GM21619 (cell line): ENCODE results near the gene YIPF1.
"Not testable (repeated sequence)": the region's sequence is repeated elsewhere in the genome, so short reads cannot be mapped to it uniquely, and the experiment has no call there.

Experiments used
- ATAC-seq: cut with Tn5 transposase; IDR thresholded peaks from one replicate; pipeline ENCODE4 v1.9.1; 2021; ENCODE audit not compliant: unreplicated experiment

The YIPF1 gene

GRCh38 chr1:53895421-53895820, 5.8 kb upstream of the YIPF1 start:
- no peak for ATAC-seq

- ATAC-seq: no peak
These were observed 5.0 kb upstream of the YIPF1 start for GRCh38 chr1:53894644-53895043.

GRCh38 chr1:53893999-53894636, 4.5 kb upstream of the YIPF1 start, which contains the start of gene DIO1:
DIO1 (plus strand) TSS chr1:53894187; CDS start chr1:53894211, 24 bp downstream.
- no peak for ATAC-seq

- no peak for ATAC-seq
These were observed 3.3 kb upstream of the YIPF1 start for GRCh38 chr1:53892911-53893310.

GRCh38 chr1:53891678-53892077, 2.1 kb upstream of the YIPF1 start:
- no peak for ATAC-seq

DNA sequence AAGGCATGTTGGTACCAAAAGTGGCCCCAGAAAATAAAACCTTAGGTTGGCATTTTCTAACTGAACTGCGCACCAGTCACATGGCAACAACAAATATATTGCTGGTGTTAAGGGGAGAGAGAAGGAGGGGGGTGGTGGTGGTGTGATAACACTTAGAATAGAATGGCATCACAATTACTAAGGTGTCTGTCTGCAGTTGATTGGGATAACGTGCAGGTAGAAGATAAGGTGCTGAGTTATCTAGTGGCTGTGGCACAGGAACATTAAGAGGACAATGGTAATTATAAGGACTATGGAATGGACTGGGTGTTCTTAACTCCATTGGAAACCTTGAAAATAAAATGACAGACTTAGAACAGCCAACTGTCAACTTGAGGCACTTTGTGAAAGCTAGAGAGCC, 1.4 kb upstream of the YIPF1 start:
- no peak for ATAC-seq

DNA sequence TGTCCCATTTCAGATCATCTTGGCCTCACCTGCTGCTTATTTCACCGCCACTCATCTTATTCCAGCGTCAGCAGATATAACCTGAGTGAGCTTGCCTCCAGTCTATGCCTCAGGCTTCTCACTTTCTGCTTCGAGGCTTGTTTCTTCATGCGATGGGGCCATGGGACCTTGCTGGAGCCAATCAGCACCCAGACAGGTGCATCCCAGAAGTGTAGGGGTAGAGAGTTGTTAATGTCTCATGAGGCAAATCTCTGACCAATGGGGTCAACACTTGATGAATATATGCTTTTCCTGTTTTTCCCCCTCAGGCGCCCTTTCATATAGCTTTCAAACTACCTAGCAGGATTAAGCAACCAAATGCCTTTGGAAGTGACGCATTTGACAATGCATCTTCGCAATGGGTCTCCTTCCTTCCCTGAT, 935 bp upstream of the YIPF1 start:
- ATAC-seq: no peak

DNA sequence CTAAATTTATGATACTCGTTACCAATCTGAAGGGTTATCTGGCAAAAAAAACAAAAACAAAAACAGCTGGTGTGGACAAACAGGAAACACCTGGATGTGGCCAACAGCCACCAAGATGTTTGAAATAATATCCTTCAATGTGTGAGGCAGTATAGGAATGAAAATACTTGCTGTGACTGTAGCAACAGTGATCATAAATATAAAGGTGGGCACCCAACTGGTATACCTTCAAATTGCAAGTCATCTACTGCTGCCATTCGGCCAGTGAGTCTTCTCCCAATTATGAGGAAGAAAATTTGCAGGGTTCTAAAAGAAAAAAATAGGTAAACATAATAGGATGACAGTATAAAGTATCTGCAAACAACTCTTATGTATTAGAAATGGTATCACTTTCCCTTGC, 916 bp downstream of the YIPF1 start:
- no peak for ATAC-seq

- ATAC-seq: not testable (repeated sequence)
These were observed 6.0 kb downstream of the YIPF1 start for GRCh38 chr1:53883600-53883999.

- not testable (repeated sequence) for ATAC-seq
These were observed 7.7 kb downstream of the YIPF1 start for GRCh38 chr1:53881853-53882252.

DNA sequence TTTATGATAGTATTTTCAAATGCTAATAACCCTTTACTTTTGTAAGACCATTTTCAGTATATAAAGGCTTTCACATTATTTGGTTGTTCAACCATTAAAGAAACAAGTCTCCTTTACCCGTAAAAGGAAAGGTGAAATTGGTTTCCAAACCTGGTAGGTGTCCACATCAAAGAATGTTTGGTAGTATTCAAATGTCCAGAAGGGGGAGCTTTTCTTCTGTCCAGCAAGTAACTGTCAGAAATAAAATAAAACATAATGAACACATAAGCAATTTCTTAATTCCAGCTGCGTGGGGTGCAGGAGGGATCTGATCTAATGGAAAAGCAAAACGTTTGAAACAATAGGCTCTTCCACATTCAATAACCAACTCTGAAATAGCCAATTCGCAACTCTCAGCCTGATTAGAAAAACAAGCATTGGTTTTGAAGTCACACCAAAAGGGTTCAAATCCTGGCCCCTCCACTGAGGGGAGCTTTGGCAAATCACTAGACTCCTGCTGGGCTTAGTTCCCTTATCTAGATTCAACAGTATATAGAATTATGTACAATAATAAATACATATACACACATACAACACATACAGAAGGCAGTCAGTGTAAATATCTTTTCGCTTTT, 11.0 kb downstream of the YIPF1 start:
- ATAC-seq: no peak

- ATAC-seq: not testable (repeated sequence)
These were observed 14.4 kb downstream of the YIPF1 start for GRCh38 chr1:53875150-53875549.

GRCh38 chr1:53871773-53872484, 17.7 kb downstream of the YIPF1 start:
- no peak for ATAC-seq

DNA sequence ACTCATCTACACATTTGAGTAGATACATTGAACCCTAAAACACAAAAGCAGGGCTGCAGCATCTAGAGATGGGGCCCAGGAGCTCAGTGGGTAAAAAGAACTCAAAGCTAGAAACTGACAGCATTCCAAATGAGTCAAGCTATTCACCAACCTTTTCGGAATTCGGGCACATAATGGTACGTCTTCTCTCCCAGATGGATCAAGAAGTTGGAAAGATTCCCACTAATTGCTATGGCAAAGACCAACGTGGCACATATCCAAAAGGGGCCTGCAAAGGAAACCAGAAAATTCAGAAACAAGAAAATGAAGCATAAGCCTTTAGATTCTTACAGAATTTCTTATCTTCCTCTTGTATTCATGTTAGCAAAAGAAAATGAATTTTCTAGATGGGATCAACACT, 18.4 kb downstream of the YIPF1 start:
- no peak for ATAC-seq

- no peak for ATAC-seq
These were observed 20.0 kb downstream of the YIPF1 start for GRCh38 chr1:53869454-53870117.

- ATAC-seq: no peak
These were observed 21.0 kb downstream of the YIPF1 start for GRCh38 chr1:53868565-53868964.

- ATAC-seq: no peak
These were observed 27.1 kb downstream of the YIPF1 start for GRCh38 chr1:53862507-53862906.

DNA sequence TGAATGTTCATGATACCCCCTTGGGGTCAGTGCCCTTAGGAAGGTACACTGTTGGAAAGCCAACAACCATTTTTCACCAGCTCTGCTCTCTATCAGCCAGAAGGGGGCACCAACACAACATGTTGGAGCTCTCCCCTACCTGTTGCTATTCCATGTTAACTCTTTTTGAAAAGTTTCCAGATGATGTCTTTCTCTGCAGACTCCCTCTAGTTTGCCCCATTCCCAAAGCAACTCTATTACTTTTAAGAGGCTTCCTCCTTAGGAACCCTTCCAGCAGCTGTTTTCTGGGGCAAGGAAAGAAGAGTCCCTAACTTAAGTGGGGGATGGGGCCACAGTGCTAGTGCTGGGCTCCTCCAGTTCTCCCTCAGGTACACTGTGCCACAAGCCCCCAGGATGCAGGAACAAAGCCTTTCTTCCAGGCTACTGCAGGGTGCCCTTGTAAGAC, 28.6 kb downstream of the YIPF1 start:
- ATAC-seq: peak; percentile 67

DNA sequence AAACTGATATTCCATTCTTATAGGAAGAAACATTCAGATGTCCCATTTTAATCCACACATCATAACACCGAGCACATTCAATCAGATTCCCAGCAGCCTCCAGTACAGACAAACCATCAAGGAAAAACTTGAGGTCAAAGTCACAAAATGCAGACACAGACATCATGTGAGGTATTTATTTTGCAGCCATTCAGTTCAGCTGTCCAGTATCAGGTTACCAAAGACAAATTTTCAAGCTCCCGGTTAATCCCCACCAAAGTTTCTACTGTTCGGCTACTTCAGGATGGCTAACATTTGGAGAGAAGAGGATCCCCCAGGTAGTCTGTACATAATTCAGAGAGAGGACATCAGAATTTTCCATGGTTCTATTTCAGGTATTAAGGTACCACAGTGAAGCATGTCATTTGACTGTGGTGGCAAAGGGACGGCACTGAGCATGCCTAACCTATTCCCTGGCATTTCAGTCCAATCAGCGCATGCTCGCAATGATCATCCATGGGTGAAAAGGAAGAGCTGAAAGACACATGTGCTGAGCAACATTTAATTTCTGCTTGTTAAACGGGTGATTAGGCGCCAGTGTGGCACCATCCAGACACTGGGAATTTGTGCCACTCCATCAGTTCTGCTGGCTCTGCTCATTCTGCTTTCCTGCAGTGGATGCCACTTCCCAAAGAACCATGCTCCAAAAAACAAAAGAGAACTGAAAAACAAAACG, 37.9 kb downstream of the YIPF1 start:
- ATAC-seq: no peak

DNA sequence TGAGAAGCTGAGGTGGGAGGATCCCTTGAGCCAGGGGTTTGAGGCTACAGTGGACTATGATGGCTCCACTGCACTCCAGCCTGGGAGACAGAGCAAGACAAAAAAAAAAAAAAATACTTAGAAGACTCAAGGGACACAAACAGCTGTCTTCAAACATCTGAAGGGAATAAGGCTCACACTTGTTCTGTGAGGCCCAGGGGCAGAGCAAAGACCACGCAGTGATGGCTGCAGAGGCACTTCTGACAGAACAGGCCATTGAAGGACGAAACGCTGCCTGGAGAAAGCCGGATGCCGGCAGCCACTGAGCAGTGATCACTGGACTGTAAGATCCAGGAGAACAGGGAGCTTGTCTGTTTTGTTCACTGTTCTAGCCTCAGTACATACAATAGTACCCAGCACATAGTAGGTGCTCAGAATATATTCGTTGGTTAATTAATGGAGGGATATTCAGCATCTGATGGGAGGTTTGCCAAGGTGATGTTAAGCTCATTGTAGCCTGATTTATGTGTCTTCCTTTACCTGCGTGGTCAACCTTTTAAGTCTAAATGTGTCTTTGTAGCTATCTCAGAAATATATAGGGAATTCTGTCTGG, 39.4 kb downstream of the YIPF1 start:
- ATAC-seq: no peak

- ATAC-seq: no peak
These were observed 41.6 kb downstream of the YIPF1 start for GRCh38 chr1:53847980-53848379.
